SK-N-SH (cell line): Measurements from ENCODE around the gene RAB19. TPM values are rescaled to one million over a fixed set of nuclear protein-coding genes. Genes with fewer than 3 reads are reported as not detected.

Experiments used
- CTCF ChIA-PET: fragments of 300-600, 350-600 bp; formaldehyde crosslinking; extraction: SDS; loops from one replicate; lab custom pipeline; 2021; lab: Yijun Ruan, JAX
- POLR2A ChIA-PET: fragments of 350-600 bp; sonication (Branson Sonifier 250); formaldehyde crosslinking; extraction: SDS; loops from one replicate; lab custom pipeline; 2020; ENCODE audit warnings: antibody characterized with exemption, inconsistent platforms; lab: Yijun Ruan, JAX
- DNase-seq: peaks from one replicate; pipeline ENCODE4 v3.0.0; 2012
- H2AFZ ChIP-seq: fragments of 200-600 bp; sonication (generic); 2 replicates; pipeline ENCODE4 v1.8.1; 2016; ENCODE audit warnings: antibody characterized with exemption, mild to moderate bottlenecking, low read depth
- H3F3A ChIP-seq: fragments of 200-600 bp; sonication (generic); replicated peaks from 2 replicates; pipeline ENCODE3; 2016; ENCODE audit warnings: antibody characterized with exemption, mild to moderate bottlenecking; ENCODE audit not compliant: insufficient read depth
- H3K27ac ChIP-seq, 2 experiments: fragments of 200-500 bp in 1 of 2; fragments of 200-600 bp in 1 of 2; sonication (Bioruptor generic) in 1 of 2; sonication (generic), shearing (Covaris generic) in 1 of 2; 2 replicates each; pipeline versions ENCODE4 v1.5.1 to v1.6.1; 2014 to 2016; ENCODE audit warnings: low read depth in 2 of 2, inconsistent platforms in 1 of 2, low read length in 1 of 2, mild to moderate bottlenecking in 1 of 2, mixed read lengths in 1 of 2
- H3K27me3 ChIP-seq: fragments of 200-600 bp; sonication (generic), shearing (Covaris generic); 2 replicates; pipeline ENCODE4 v1.6.1; 2016; ENCODE audit warnings: mixed run types; ENCODE audit not compliant: insufficient read depth
- H3K36me3 ChIP-seq, 2 experiments: fragments of 200-500 bp in 1 of 2; fragments of 200-600 bp in 1 of 2; sonication (Bioruptor generic) in 1 of 2; sonication (generic) in 1 of 2; replicated peaks in 1 of 2; 2 replicates each; pipeline versions ENCODE3 to v1.5.1; 2014 to 2016; ENCODE audit warnings: low read length in 1 of 2, mild to moderate bottlenecking in 1 of 2; ENCODE audit not compliant: insufficient read depth in 2 of 2, control insufficient read depth in 1 of 2
- H3K4me1 ChIP-seq, 2 experiments: fragments of 200-500 bp in 1 of 2; fragments of 200-600 bp in 1 of 2; sonication (Bioruptor generic) in 1 of 2; sonication (generic), shearing (Covaris generic) in 1 of 2; 2 replicates each; pipeline versions ENCODE4 v1.5.1 to v1.6.1; 2014 to 2016; ENCODE audit warnings: low read depth in 1 of 2, low read length in 1 of 2, mixed run types in 1 of 2; ENCODE audit not compliant: insufficient read depth in 2 of 2, control insufficient read depth in 1 of 2
- H3K4me2 ChIP-seq: fragments of 200-600 bp; sonication (generic), shearing (Covaris generic); 2 replicates; pipeline ENCODE4 v1.6.1; 2017; ENCODE audit warnings: mixed run types
- H3K4me3 ChIP-seq, 2 experiments: fragments of 200-500 bp in 1 of 2; fragments of 200-600 bp in 1 of 2; sonication (Bioruptor generic) in 1 of 2; sonication (generic), shearing (Covaris generic) in 1 of 2; 2 replicates each; pipeline versions ENCODE4 v1.5.1 to v1.8.1; 2014 to 2016; ENCODE audit warnings: low read depth in 2 of 2, inconsistent platforms in 1 of 2, low read length in 1 of 2, mild to moderate bottlenecking in 1 of 2, mixed read lengths in 1 of 2, moderate library complexity in 1 of 2
- H3K79me2 ChIP-seq: fragments of 200-600 bp; sonication (generic); 2 replicates; pipeline ENCODE4 v1.8.1; 2017; ENCODE audit warnings: mild to moderate bottlenecking; ENCODE audit not compliant: insufficient read depth
- H3K9ac ChIP-seq: fragments of 200-600 bp; sonication (generic); 2 replicates; pipeline ENCODE4 v1.6.1; 2017; ENCODE audit warnings: mixed run types
- H3K9me2 ChIP-seq: fragments of 200-600 bp; sonication (generic); 2 replicates; pipeline ENCODE4 v1.6.1; 2017; ENCODE audit warnings: mixed run types
- H3K9me3 ChIP-seq: fragments of 200-600 bp; sonication (generic); 2 replicates; pipeline ENCODE4 v1.6.1; 2017; ENCODE audit warnings: mixed run types, mild to moderate bottlenecking, moderate library complexity
- H4K20me1 ChIP-seq: fragments of 200-600 bp; sonication (generic); 2 replicates; pipeline ENCODE4 v1.6.1; 2017; ENCODE audit warnings: mild to moderate bottlenecking, mixed run types; ENCODE audit not compliant: insufficient read depth
- EZH2phosphoT487 ChIP-seq: fragments of 200-600 bp; sonication (generic); IDR thresholded peaks from 2 replicates; pipeline ENCODE4 v1.6.1; 2017; ENCODE audit warnings: low read depth, mixed run types, mild to moderate bottlenecking, antibody characterized with exemption, moderate library complexity, borderline replicate concordance
- FOSL2 ChIP-seq: IDR thresholded peaks from 2 replicates; pipeline ENCODE4 v1.4.0; 2012; ENCODE audit warnings: low read depth, mild to moderate bottlenecking, moderate library complexity, borderline replicate concordance
- FOXM1 ChIP-seq: IDR thresholded peaks from 2 replicates; pipeline ENCODE4 v1.4.0; 2012; ENCODE audit warnings: low read depth, mild to moderate bottlenecking
- MAX ChIP-seq: IDR thresholded peaks from 2 replicates; pipeline ENCODE4 v1.4.0; 2012; ENCODE audit warnings: low read depth
- NFIC ChIP-seq: IDR thresholded peaks from 2 replicates; pipeline ENCODE4 v1.4.0; 2012; ENCODE audit warnings: borderline replicate concordance
- NRF1 ChIP-seq: IDR thresholded peaks from 2 replicates; pipeline ENCODE4 v1.6.1; 2012; ENCODE audit warnings: low read depth, mild to moderate bottlenecking, low read length
- PBX3 ChIP-seq: IDR thresholded peaks from 2 replicates; pipeline ENCODE4; 2012
- RCOR1 ChIP-seq: fragments of 150-350 bp; IDR thresholded peaks from 2 replicates; pipeline ENCODE4 v1.6.1; 2017; ENCODE audit warnings: antibody characterized with exemption, low read length
- RXRA ChIP-seq: IDR thresholded peaks from 2 replicates; pipeline ENCODE4 v1.4.0; 2012; ENCODE audit warnings: low read depth, mild to moderate bottlenecking, borderline replicate concordance
- TCF12 ChIP-seq: IDR thresholded peaks from 2 replicates; pipeline ENCODE4 v1.4.0; 2012
- USF1 ChIP-seq: IDR thresholded peaks from 2 replicates; pipeline ENCODE4 v1.4.0; 2012; ENCODE audit warnings: low read depth, borderline replicate concordance
- YY1 ChIP-seq: IDR thresholded peaks from 2 replicates; pipeline ENCODE4 v1.4.0; 2012; ENCODE audit warnings: low read depth, mild to moderate bottlenecking
- ZBTB33 ChIP-seq: IDR thresholded peaks from 2 replicates; pipeline ENCODE4 v1.4.0; 2012; ENCODE audit warnings: low read depth, borderline replicate concordance
- WGBS: methylation state at CpG from one replicate; pipeline ENCODE4 v1.1.6; 2017; ENCODE audit warnings: low lambda C conversion rate; 5-methylcytosine and 5-hydroxymethylcytosine counted together
- polyA plus RNA-seq, 3 experiments: library from polyadenylated mRNA; depleted of rRNA; stranded (reverse); fragments of >200 nt; gene quantifications; 2 replicates each; pipeline ENCODE4 v1.2.3, GENCODE V29; 2012

RAB19 gene
- polyA plus RNA-seq, 1 of the 3 experiments (the other 2 are of a cell fraction) = not detected

- Histone ChIP-seq H4K20me1 (no peaks in the 10 kb centered on the region), H3K36me3 (no peaks in the 10 kb centered on the region), H3K9me2 (no peaks in the 10 kb centered on the region), H2AFZ (no peak overlapping the region), H3K9me3 (no peaks in the 10 kb centered on the region), H3K4me1 (no peaks in the 10 kb centered on the region), H3K4me2 (no peak overlapping the region), H3K27ac (no peak overlapping the region), H3K79me2 (no peaks in the 10 kb centered on the region), H3F3A (peaks cover 4% of the 10 kb centered on the region), H3K9ac (no peak overlapping the region), H3K27me3 (no peaks in the 10 kb centered on the region), H3K4me3 (no peak overlapping the region)
- TF ChIP-seq ZBTB33 (no peak), RCOR1 (no peak), RXRA (no peak), FOXM1 (no peak), NRF1 (no peak)
- CTCF ChIA-PET = interaction anchor here (1.4 to 1.6 kb wide), 2 partner anchors 13 to 14 kb away, joined by 3 to 4 read pairs; no protein-coding TSS in a partner anchor
- DNase-seq = no peak
- 65% methylated on average over 3 of the region's 3 CpGs for WGBS
- POLR2A ChIA-PET = no interaction called here
Observed at GRCh38 chr7:140439359-140439758, 35.5 kb downstream of the RAB19 start.

- H3K27ac ChIP-seq = no peak overlapping the region
- no peak overlapping the region for H3K4me2 ChIP-seq
- H3K36me3 ChIP-seq = no peaks in the 10 kb centered on the region
- H3K4me3 ChIP-seq = no peak overlapping the region
- ChIA-PET POLR2A (interaction anchor here (0.6 kb wide), 1 partner anchor 19 kb away, joined by 5 read pairs; no protein-coding TSS in a partner anchor), CTCF (interaction anchor here (0.6 to 1.4 kb wide), 2 partner anchors 14 to 453 kb away, joined by 3 read pairs; no protein-coding TSS in a partner anchor)
- H3F3A ChIP-seq = peaks cover 4% of the 10 kb centered on the region
- 88% methylated on average over 3 of the region's 3 CpGs for WGBS
- no peak overlapping the region for H3K9ac ChIP-seq
- no peak overlapping the region for H2AFZ ChIP-seq
- TF ChIP-seq EZH2phosphoT487 (no peak), TCF12 (no peak)
- no peaks in the 10 kb centered on the region for H3K9me2 ChIP-seq
- no peak for DNase-seq
- H3K9me3 ChIP-seq = no peaks in the 10 kb centered on the region
- H3K79me2 ChIP-seq = no peaks in the 10 kb centered on the region
- no peaks in the 10 kb centered on the region for H3K27me3 ChIP-seq
- H3K4me1 ChIP-seq = no peaks in the 10 kb centered on the region
- H4K20me1 ChIP-seq = no peaks in the 10 kb centered on the region
Observed at GRCh38 chr7:140440593-140440992, 36.7 kb downstream of the RAB19 start.

GRCh38 chr7:140441519-140441918, 37.7 kb downstream of the RAB19 start:
- DNase-seq = no peak
- Histone ChIP-seq H3K79me2 (no peaks in the 10 kb centered on the region), H3F3A (peaks cover 4% of the 10 kb centered on the region), H3K4me2 (no peak overlapping the region), H3K27ac (no peak overlapping the region), H3K4me3 (no peak overlapping the region), H3K9me2 (no peaks in the 10 kb centered on the region), H3K27me3 (no peaks in the 10 kb centered on the region), H3K9ac (no peak overlapping the region), H3K9me3 (no peaks in the 10 kb centered on the region), H4K20me1 (no peaks in the 10 kb centered on the region), H2AFZ (no peak overlapping the region), H3K4me1 (no peaks in the 10 kb centered on the region), H3K36me3 (no peaks in the 10 kb centered on the region)
- WGBS = 54% methylated on average over 2 of the region's 2 CpGs
- POLR2A ChIA-PET = no interaction called here
- TF ChIP-seq RXRA = no peak
- no peak for TF ChIP-seq NFIC
- no peak for TF ChIP-seq NRF1
- no peak for TF ChIP-seq USF1
- no peak for TF ChIP-seq FOSL2
- TF ChIP-seq PBX3 = no peak
- TF ChIP-seq YY1 = no peak
- no peak for TF ChIP-seq MAX
- TF ChIP-seq FOXM1 = no peak
- CTCF ChIA-PET = interaction anchor here (1.4 kb wide), 1 partner anchor 13 kb away, joined by 3 read pairs; no protein-coding TSS in a partner anchor
